H1 (cell line): ENCODE results near the gene CDADC1. TPM values are rescaled to one million over a fixed set of nuclear protein-coding genes. Genes with fewer than 3 reads are reported as not detected.

ENCODE experiments used
- CTCF ChIA-PET: fragments of 300-600 bp; sonication (Branson Sonifier 250); formaldehyde crosslinking; loops from one replicate; lab custom pipeline; 2021; ENCODE audit not compliant: partially characterized antibody; lab: Charles Lee
- POLR2A ChIA-PET: fragments of 300-600 bp; sonication (Branson Sonifier 250); formaldehyde crosslinking; loops from one replicate; lab custom pipeline; 2021; ENCODE audit warnings: inconsistent platforms; ENCODE audit not compliant: partially characterized antibody; lab: Charles Lee
- DNase-seq, 2 experiments: peaks; one replicate each; pipeline versions ENCODE4 v3.0.0 to v3.0.0-alpha.2; 2010 to 2022; ENCODE audit warnings: low spot score in 2 of 2, low read depth in 1 of 2, mixed read lengths in 1 of 2
- FAIRE-seq: peaks from 2 replicates; lab custom pipeline; 2011; peaks lifted over from hg19 to GRCh38; lab: Jason Lieb, UNC
- H2AFZ ChIP-seq: 2 replicates; pipeline ENCODE4 v1.8.1; 2012; ENCODE audit warnings: low read length, inconsistent platforms
- H2AK5ac ChIP-seq: 2 replicates; pipeline ENCODE4 v1.6.1; 2013; ENCODE audit warnings: low read depth, low read length
- H2BK120ac ChIP-seq: replicated peaks from 2 replicates; pipeline ENCODE3; 2013; ENCODE audit warnings: low read depth, low read length, inconsistent platforms
- H2BK12ac ChIP-seq: 2 replicates; pipeline ENCODE4 v1.6.1; 2013; ENCODE audit warnings: low read depth, low read length
- H2BK15ac ChIP-seq: 2 replicates; pipeline ENCODE4 v1.6.1; 2013; ENCODE audit warnings: low read length
- H2BK20ac ChIP-seq: 2 replicates; pipeline ENCODE4 v1.6.1; 2013; ENCODE audit warnings: low read length
- H2BK5ac ChIP-seq: 2 replicates; pipeline ENCODE4 v1.6.1; 2013; ENCODE audit warnings: low read depth, low read length
- H3K14ac ChIP-seq: 2 replicates; pipeline ENCODE4 v1.6.1; 2013; ENCODE audit warnings: inconsistent platforms; ENCODE audit not compliant: insufficient read length
- H3K18ac ChIP-seq: 2 replicates; pipeline ENCODE4 v1.6.1; 2013; ENCODE audit warnings: low read length; ENCODE audit errors: extremely low read depth
- H3K23ac ChIP-seq: 2 replicates; pipeline ENCODE4 v1.6.1; 2013; ENCODE audit warnings: inconsistent platforms; ENCODE audit not compliant: insufficient read length
- H3K23me2 ChIP-seq: 2 replicates; pipeline ENCODE4 v1.6.1; 2013; ENCODE audit warnings: low read depth, low read length
- H3K27ac ChIP-seq: 2 replicates; pipeline ENCODE4 v1.6.1; 2011; ENCODE audit warnings: low read depth, low read length, inconsistent platforms
- H3K27me3 ChIP-seq, 4 experiments: replicated peaks in 1 of 4; 1 replicate in 1 of 4; 2 replicates in 3 of 4; pipeline versions ENCODE4 v1.6.1 to v1.8.1; 2011 to 2013; ENCODE audit warnings: low read length in 3 of 4, mild to moderate bottlenecking in 3 of 4, inconsistent platforms in 2 of 4, mixed read lengths in 2 of 4, moderate library complexity in 1 of 4; ENCODE audit not compliant: control insufficient read depth in 3 of 4, insufficient read depth in 3 of 4; ENCODE audit errors: extremely low read depth in 1 of 4
- H3K36me3 ChIP-seq, 4 experiments: 2 replicates each; pipeline versions ENCODE4 v1.6.1 to v1.8.1; 2011 to 2013; ENCODE audit warnings: mild to moderate bottlenecking in 4 of 4, low read length in 3 of 4, moderate library complexity in 2 of 4, control low read depth in 1 of 4, inconsistent platforms in 1 of 4; ENCODE audit not compliant: insufficient read depth in 4 of 4, control insufficient read depth in 2 of 4
- H3K4ac ChIP-seq: replicated peaks from 2 replicates; pipeline ENCODE3; 2013; ENCODE audit warnings: low read length, low read depth, mixed read lengths, inconsistent platforms; ENCODE audit not compliant: insufficient read length
- H3K4me1 ChIP-seq, 4 experiments: replicated peaks in 1 of 4; 1 replicate in 1 of 4; 2 replicates in 3 of 4; pipeline versions ENCODE4 v1.6.1 to v1.8.1; 2011 to 2013; ENCODE audit warnings: low read length in 3 of 4, inconsistent platforms in 2 of 4, mixed read lengths in 1 of 4; ENCODE audit not compliant: insufficient read depth in 4 of 4, control insufficient read depth in 3 of 4
- H3K4me2 ChIP-seq, 2 experiments: 2 replicates each; pipeline versions ENCODE4 v1.6.1 to v1.8.1; 2011 to 2013; ENCODE audit warnings: low read depth in 2 of 2, low read length in 2 of 2, control low read depth in 1 of 2, inconsistent platforms in 1 of 2, mild to moderate bottlenecking in 1 of 2; ENCODE audit not compliant: insufficient read depth in 1 of 2
- H3K4me3 ChIP-seq, 4 experiments: fragments of 200-600, 300-600 bp in 1 of 4; sonication (generic), shearing (Covaris generic), sonication (Bioruptor Twin) in 1 of 4; 2 replicates each; pipeline versions ENCODE4 v1.5.1 to v1.8.1; 2011 to 2016; ENCODE audit warnings: low read length in 4 of 4, low read depth in 3 of 4, control low read depth in 2 of 4, inconsistent platforms in 2 of 4, mild to moderate bottlenecking in 2 of 4, mixed read lengths in 1 of 4, moderate library complexity in 1 of 4; ENCODE audit not compliant: insufficient read depth in 2 of 4; ENCODE audit errors: extremely low read depth in 1 of 4
- H3K56ac ChIP-seq: replicated peaks from 2 replicates; pipeline ENCODE3; 2013; ENCODE audit warnings: low read depth, mild to moderate bottlenecking, mixed read lengths, low read length, inconsistent platforms; ENCODE audit not compliant: insufficient read length
- H3K79me1 ChIP-seq: 2 replicates; pipeline ENCODE4 v1.6.1; 2013; ENCODE audit warnings: low read depth, low read length, control low read depth
- H3K79me2 ChIP-seq, 2 experiments: 2 replicates each; pipeline versions ENCODE4 v1.6.1 to v1.8.1; 2012 to 2013; ENCODE audit warnings: low read length in 2 of 2, mild to moderate bottlenecking in 2 of 2, inconsistent platforms in 1 of 2; ENCODE audit not compliant: insufficient read depth in 2 of 2, control insufficient read depth in 1 of 2
- H3K9ac ChIP-seq, 4 experiments: replicated peaks in 1 of 4; 1 replicate in 1 of 4; 2 replicates in 3 of 4; pipeline versions ENCODE4 v1.6.1 to v1.8.1; 2011 to 2013; ENCODE audit warnings: low read depth in 3 of 4, low read length in 3 of 4, control low read depth in 2 of 4, mild to moderate bottlenecking in 2 of 4, moderate library complexity in 2 of 4, inconsistent platforms in 1 of 4; ENCODE audit errors: extremely low read depth in 1 of 4
- H3K9me3 ChIP-seq, 2 experiments: 2 replicates each; pipeline versions ENCODE4 v1.6.1 to v1.8.1; 2012 to 2013; ENCODE audit warnings: mild to moderate bottlenecking in 2 of 2, moderate library complexity in 2 of 2, control low read depth in 1 of 2, inconsistent platforms in 1 of 2, low read depth in 1 of 2, low read length in 1 of 2, mixed read lengths in 1 of 2; ENCODE audit not compliant: insufficient read depth in 2 of 2
- H4K20me1 ChIP-seq, 2 experiments: replicated peaks in 1 of 2; 2 replicates each; pipeline versions ENCODE3 to v1.8.1; 2011 to 2013; ENCODE audit warnings: inconsistent platforms in 2 of 2, low read length in 2 of 2, mild to moderate bottlenecking in 1 of 2; ENCODE audit not compliant: insufficient read depth in 2 of 2, control insufficient read depth in 1 of 2
- H4K5ac ChIP-seq: 2 replicates; pipeline ENCODE4 v1.6.1; 2013; ENCODE audit warnings: low read length, low read depth, mixed read lengths, inconsistent platforms; ENCODE audit not compliant: insufficient read length
- H4K8ac ChIP-seq: 2 replicates; pipeline ENCODE4 v1.8.0; 2013; ENCODE audit warnings: mild to moderate bottlenecking, moderate library complexity, low read length, inconsistent platforms; ENCODE audit not compliant: insufficient read depth; ENCODE audit errors: extremely low read depth
- H4K91ac ChIP-seq: replicated peaks from 2 replicates; pipeline ENCODE3; 2013; ENCODE audit warnings: low read length, mixed read lengths, inconsistent platforms; ENCODE audit not compliant: insufficient read length
- CTCF ChIP-seq, 3 experiments: IDR thresholded peaks; 1 replicate in 2 of 3; 2 replicates in 1 of 3; pipeline versions ENCODE4 v1.5.1 to v1.6.1; 2011; ENCODE audit warnings: low read length in 3 of 3, mild to moderate bottlenecking in 3 of 3, inconsistent platforms in 2 of 3, low read depth in 1 of 3, moderate library complexity in 1 of 3; ENCODE audit not compliant: insufficient read depth in 1 of 3; ENCODE audit errors: control extremely low read depth in 1 of 3
- SRF ChIP-seq: IDR thresholded peaks from 2 replicates; pipeline ENCODE4 v1.6.1; 2011; ENCODE audit warnings: mild to moderate bottlenecking, low read depth, low read length, moderate library complexity
- TBP ChIP-seq: IDR thresholded peaks from 2 replicates; pipeline ENCODE4 v1.6.1; 2011; ENCODE audit warnings: low read depth, low read length, improper control_type of control experiment
- WGBS, 2 experiments: shearing (Covaris generic) in 1 of 2; methylation state at CpG; one replicate each; pipeline versions ENCODE4 v1.1.6 to v1.1.7; 2013 to 2015; ENCODE audit warnings: low lambda C conversion rate in 2 of 2, mixed read lengths in 2 of 2, inconsistent platforms in 1 of 2, low coverage in 1 of 2, missing lambda C conversion rate in 1 of 2; ENCODE audit not compliant: insufficient replicate concordance in 2 of 2, insufficient coverage in 1 of 2, insufficient read length in 1 of 2; ENCODE audit errors: extremely low coverage in 1 of 2, missing lambda C conversion rate in 1 of 2; 5-methylcytosine and 5-hydroxymethylcytosine counted together
- polyA plus RNA-seq, 7 experiments: library from polyadenylated mRNA; depleted of rRNA in 3 of 7; stranded (reverse) in 5 of 7; unstranded in 2 of 7; fragments of >200 nt in 5 of 7; fragments of 200-250 nt in 2 of 7; gene quantifications; 1 replicate in 5 of 7; 2 replicates in 1 of 7; 4 replicates in 1 of 7; pipeline versions ENCODE4 v1.2.1 to v1.2.3, GENCODE V29; 2011 to 2013; ENCODE audit warnings: missing spikeins in 2 of 7, mixed read lengths in 2 of 7
- total RNA-seq: library from RNA; stranded (reverse); fragmentation: NEBNext Ultra II Directional; extraction: Animal tissue kit (Norgen Biotek cat#: 25700); gene quantifications from 2 replicates; pipeline ENCODE4 v1.2.1, GENCODE V29; 2021

CDADC1 gene
- total and polyA plus RNA-seq, 2 of the 8 experiments (the other 6 are each of a cell fraction or from before 2014, with no cell fraction given) = 0.98 to 2.7 TPM

GRCh38 chr13:49240017-49240416 lies 7.7 kb upstream of the CDADC1 start:
- Histone ChIP-seq H2BK12ac (no peak overlapping the region), H3K4me3 (no peak overlapping the region), H4K20me1 (no peaks in the 10 kb centered on the region), H2AFZ (no peak overlapping the region), H3K4ac (no peak overlapping the region), H3K4me2 (no peak overlapping the region), H2BK5ac (no peak overlapping the region), H3K79me2 (no peaks in the 10 kb centered on the region), H3K27me3 (no peaks in the 10 kb centered on the region), H3K79me1 (no peaks in the 10 kb centered on the region), H3K23ac (no peak overlapping the region), H4K8ac (no peak overlapping the region), H3K56ac (no peak overlapping the region), H3K9ac (no peak overlapping the region), H4K91ac (no peak overlapping the region), H4K5ac (no peak overlapping the region), H2BK120ac (no peak overlapping the region), H3K4me1 (no peaks in the 10 kb centered on the region), H3K18ac (no peak overlapping the region), H3K27ac (no peak overlapping the region), H3K23me2 (no peaks in the 10 kb centered on the region), H3K9me3 (no peaks in the 10 kb centered on the region), H2BK20ac (no peak overlapping the region), H3K14ac (no peak overlapping the region), H2BK15ac (no peak overlapping the region), H3K36me3 (no peaks in the 10 kb centered on the region), H2AK5ac (no peak overlapping the region)
- CTCF ChIA-PET = interaction anchor here (0.6 to 3.2 kb wide), 19 partner anchors 9 to 1654 kb away, joined by 3 to 25 read pairs (median 3); no protein-coding TSS in a partner anchor
- DNase-seq (no peak), FAIRE-seq (peak; percentile 91)
- POLR2A ChIA-PET = interaction anchor here (0.8 kb wide), 1 partner anchor 8 kb away, joined by 3 read pairs; the partner anchor contains the start of gene CDADC1
- 47% methylated on average over 4 of the region's 4 CpGs; no CpG with 5 or more reads in 1 of the 2 experiments for WGBS, 2 experiments
- no peak for TF ChIP-seq SRF
- TF ChIP-seq CTCF (IDR thresholded peaks at IDR 0.05; ENCODE audit: control extremely low read depth in 1 of 3, insufficient read depth in 1 of 3, low read depth in 1 of 3, low read length in 3 of 3) = peak; percentile 49 to 78 (median 61)
- TF ChIP-seq TBP = no peak
